Neuron (in vitro differentiated cells): ENCODE data around the gene MPP2.
"Not testable (repeated sequence)": the region's sequence is repeated elsewhere in the genome, so short reads cannot be mapped to it uniquely, and the experiment has no call there.

Experiments used
- H2AFZ ChIP-seq: one replicate; pipeline ENCODE4 v1.6.1; 2013; ENCODE audit warnings: low read depth, mild to moderate bottlenecking, inconsistent platforms, low read length, moderate library complexity
- H3K27me3 ChIP-seq: one replicate; pipeline ENCODE4 v1.6.1; 2013; ENCODE audit warnings: low read length; ENCODE audit not compliant: insufficient read depth
- H3K36me3 ChIP-seq: one replicate; pipeline ENCODE4 v1.6.1; 2013; ENCODE audit warnings: low read length; ENCODE audit not compliant: insufficient read depth
- H3K4me1 ChIP-seq: one replicate; pipeline ENCODE4 v1.6.1; 2013; ENCODE audit warnings: low read length; ENCODE audit not compliant: insufficient read depth
- H3K4me3 ChIP-seq: 2 replicates; pipeline ENCODE4 v1.5.1; 2013; ENCODE audit warnings: mild to moderate bottlenecking, low read length, moderate library complexity
- H3K9me3 ChIP-seq: one replicate; pipeline ENCODE4 v1.6.1; 2013; ENCODE audit warnings: low read length

MPP2 gene

GRCh38 chr17:43854498-43854897 lies 52.8 kb downstream of the MPP2 start:
- H3K9me3 ChIP-seq = no peaks in the 10 kb centered on the region
- H3K4me3 ChIP-seq = no peak overlapping the region
- H2AFZ ChIP-seq = no peak overlapping the region
- H3K36me3 ChIP-seq = no peaks in the 10 kb centered on the region
- H3K4me1 ChIP-seq = peaks cover 4% of the 10 kb centered on the region
- peaks cover 10% of the 10 kb centered on the region for H3K27me3 ChIP-seq

DNA sequence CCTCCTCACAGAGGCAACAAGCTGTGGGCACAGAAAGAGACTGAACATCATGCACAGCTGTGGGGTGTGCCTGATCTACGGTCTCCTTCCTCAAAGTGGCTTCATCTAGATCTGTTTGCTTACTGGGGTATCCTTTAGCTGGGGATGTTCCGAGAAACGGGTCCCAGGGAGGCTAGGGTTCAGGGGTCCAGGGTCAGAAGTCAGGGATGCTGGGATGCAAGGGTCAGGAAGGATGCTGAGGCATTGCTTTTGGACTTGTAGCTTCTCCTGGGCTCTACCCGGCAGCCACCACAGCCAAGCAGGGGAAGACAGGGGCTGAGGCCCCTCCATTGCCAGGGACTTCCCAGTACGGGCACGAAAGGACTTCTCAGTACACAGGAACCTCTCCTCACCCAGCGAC lies 53.8 kb downstream of the MPP2 start:
- H3K36me3 ChIP-seq = no peaks in the 10 kb centered on the region
- no peak overlapping the region for H3K4me3 ChIP-seq
- no peaks in the 10 kb centered on the region for H3K9me3 ChIP-seq
- no peak overlapping the region for H2AFZ ChIP-seq
- peaks cover 4% of the 10 kb centered on the region for H3K4me1 ChIP-seq
- H3K27me3 ChIP-seq = peaks cover 7% of the 10 kb centered on the region

GRCh38 chr17:43852571-43852970 lies 54.8 kb downstream of the MPP2 start:
- Histone ChIP-seq H3K4me3 (no peak overlapping the region), H3K9me3 (no peaks in the 10 kb centered on the region), H2AFZ (no peak overlapping the region), H3K27me3 (peaks cover 7% of the 10 kb centered on the region), H3K36me3 (no peaks in the 10 kb centered on the region), H3K4me1 (no peaks in the 10 kb centered on the region)

GRCh38 chr17:43849116-43849515 lies 58.2 kb downstream of the MPP2 start:
- H3K4me1 ChIP-seq = no peaks in the 10 kb centered on the region
- H3K4me3 ChIP-seq = no peak overlapping the region
- H2AFZ ChIP-seq = no peak overlapping the region
- no peaks in the 10 kb centered on the region for H3K36me3 ChIP-seq
- H3K9me3 ChIP-seq = no peaks in the 10 kb centered on the region
- no peaks in the 10 kb centered on the region for H3K27me3 ChIP-seq

DNA sequence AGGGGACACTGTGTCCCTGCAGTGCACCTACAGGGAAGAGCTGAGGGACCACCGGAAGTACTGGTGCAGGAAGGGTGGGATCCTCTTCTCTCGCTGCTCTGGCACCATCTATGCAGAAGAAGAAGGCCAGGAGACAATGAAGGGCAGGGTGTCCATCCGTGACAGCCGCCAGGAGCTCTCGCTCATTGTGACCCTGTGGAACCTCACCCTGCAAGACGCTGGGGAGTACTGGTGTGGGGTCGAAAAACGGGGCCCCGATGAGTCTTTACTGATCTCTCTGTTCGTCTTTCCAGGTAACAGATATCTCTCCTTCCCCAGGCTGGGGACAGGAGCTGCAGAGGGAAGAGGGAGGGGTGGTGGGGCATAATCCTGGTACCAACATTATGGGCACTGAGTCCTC lies 58.7 kb downstream of the MPP2 start:
- H3K36me3 ChIP-seq = no peaks in the 10 kb centered on the region
- H2AFZ ChIP-seq = no peak overlapping the region
- H3K4me3 ChIP-seq = no peak overlapping the region
- no peaks in the 10 kb centered on the region for H3K9me3 ChIP-seq
- H3K4me1 ChIP-seq = no peaks in the 10 kb centered on the region
- no peaks in the 10 kb centered on the region for H3K27me3 ChIP-seq

- Histone ChIP-seq H3K9me3 (no peaks in the 10 kb centered on the region), H3K27me3 (peaks cover 1% of the 10 kb centered on the region), H3K36me3 (no peaks in the 10 kb centered on the region), H2AFZ (no peak within 1 kb of the TSS), H3K4me3 (no peak within 1 kb of the TSS), H3K4me1 (no peaks in the 10 kb centered on the region)
These were observed 60.4 kb downstream of the MPP2 start, which contains the start of gene CD300LG for GRCh38 chr17:43846963-43847371. Gene CD300LG, plus strand, starts transcription at chr17:43847176. Its CDS starts 41 bp downstream, at chr17:43847217.

GRCh38 chr17:43846221-43846712 lies 61.1 kb downstream of the MPP2 start:
- H3K4me1 ChIP-seq = no peaks in the 10 kb centered on the region
- no peaks in the 10 kb centered on the region for H3K36me3 ChIP-seq
- H2AFZ ChIP-seq = no peak overlapping the region
- H3K9me3 ChIP-seq = no peaks in the 10 kb centered on the region
- no peak overlapping the region for H3K4me3 ChIP-seq
- peaks cover 3% of the 10 kb centered on the region for H3K27me3 ChIP-seq

GRCh38 chr17:43845766-43846165 lies 61.6 kb downstream of the MPP2 start:
- H3K4me3 ChIP-seq = no peak overlapping the region
- H3K27me3 ChIP-seq = peaks cover 3% of the 10 kb centered on the region
- no peak overlapping the region for H2AFZ ChIP-seq
- no peaks in the 10 kb centered on the region for H3K36me3 ChIP-seq
- H3K9me3 ChIP-seq = no peaks in the 10 kb centered on the region
- no peaks in the 10 kb centered on the region for H3K4me1 ChIP-seq

GRCh38 chr17:43844241-43844640 lies 63.1 kb downstream of the MPP2 start:
- H3K27me3 ChIP-seq = peaks cover 3% of the 10 kb centered on the region
- no peaks in the 10 kb centered on the region for H3K36me3 ChIP-seq
- no peaks in the 10 kb centered on the region for H3K4me1 ChIP-seq
- no peak overlapping the region for H2AFZ ChIP-seq
- H3K9me3 ChIP-seq = no peaks in the 10 kb centered on the region
- H3K4me3 ChIP-seq = no peak overlapping the region

DNA sequence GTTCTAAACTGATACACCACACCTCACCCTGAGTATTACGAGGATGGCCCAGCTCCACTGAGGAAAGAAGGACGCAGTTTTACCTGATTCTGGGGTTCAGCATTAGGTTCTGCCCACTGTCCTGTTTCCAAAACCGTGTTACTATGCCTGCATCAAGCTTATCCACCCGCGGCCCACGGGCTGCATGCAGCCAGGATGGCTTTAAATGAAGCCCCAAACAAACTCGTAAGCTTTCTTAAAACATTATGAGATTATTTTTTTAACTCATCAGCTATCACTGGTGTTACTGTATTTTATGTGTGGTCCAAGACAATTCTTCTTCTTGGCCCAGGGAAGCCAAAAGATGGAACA lies 64.4 kb downstream of the MPP2 start:
- Histone ChIP-seq H3K4me1 (no peaks in the 10 kb centered on the region), H2AFZ (no peak overlapping the region), H3K36me3 (no peaks in the 10 kb centered on the region), H3K27me3 (peaks cover 3% of the 10 kb centered on the region), H3K9me3 (no peaks in the 10 kb centered on the region), H3K4me3 (no peak overlapping the region)

DNA sequence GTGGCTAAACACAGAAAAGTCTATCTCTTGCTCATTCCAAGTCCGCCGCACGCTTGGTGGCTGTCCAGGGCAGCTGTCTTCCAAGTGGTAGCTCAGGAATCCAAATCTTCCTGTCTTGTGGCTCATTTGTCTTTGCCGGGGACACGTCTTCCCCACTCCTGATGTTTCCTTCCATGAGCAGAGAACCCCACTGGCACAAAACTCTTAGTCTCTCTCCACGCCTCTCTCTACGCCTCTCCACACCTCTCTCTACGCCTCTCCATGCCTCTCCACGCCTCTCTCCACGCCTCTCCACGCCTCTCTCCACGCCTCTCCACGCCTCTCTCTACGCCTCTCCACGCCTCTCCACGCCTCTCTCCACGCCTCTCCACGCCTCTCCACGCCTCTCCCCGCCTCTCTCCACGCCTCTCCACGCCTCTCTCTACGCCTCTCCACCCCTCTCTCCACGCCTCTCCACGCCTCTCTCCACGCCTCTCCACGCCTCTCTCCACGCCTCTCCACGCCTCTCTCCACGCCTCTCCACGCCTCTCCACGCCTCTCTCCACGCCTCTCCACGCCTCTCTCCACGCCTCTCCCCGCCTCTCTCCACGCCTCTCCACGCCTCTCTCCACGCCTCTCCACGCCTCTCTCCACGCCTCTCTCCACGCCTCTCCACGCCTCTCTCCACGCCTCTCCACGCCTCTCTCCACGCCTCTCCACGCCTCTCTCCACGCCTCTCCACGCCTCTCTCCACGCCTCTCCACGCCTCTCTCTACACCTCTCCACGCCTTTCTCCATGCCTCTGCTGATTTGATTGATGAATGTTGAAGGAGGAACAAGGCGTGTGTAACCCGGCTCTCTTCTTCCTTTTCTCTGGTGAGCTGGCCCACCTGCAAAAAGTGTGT lies 65.0 kb downstream of the MPP2 start:
- H3K4me3 ChIP-seq, H2AFZ ChIP-seq, H3K4me1 ChIP-seq, H3K9me3 ChIP-seq, H3K36me3 ChIP-seq, H3K27me3 ChIP-seq: not testable (repeated sequence)

DNA sequence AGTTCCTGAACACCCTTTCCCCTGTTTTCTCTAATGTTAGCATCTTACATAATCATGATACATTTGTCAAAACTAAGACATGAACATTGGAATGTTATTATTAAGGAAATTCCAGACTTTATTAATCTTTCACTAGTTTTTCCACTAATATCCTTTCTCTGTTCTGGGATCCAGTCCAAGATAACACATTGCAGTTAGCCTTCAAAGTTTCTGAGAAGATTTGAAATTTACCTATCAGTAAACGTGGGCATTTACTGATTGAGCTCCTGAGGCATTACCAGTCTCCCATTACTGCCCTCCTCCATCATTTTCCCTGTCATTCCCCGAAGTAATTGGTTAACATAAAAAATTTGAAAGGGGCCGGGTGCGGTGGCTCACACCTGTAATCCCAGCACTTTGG lies 66.1 kb downstream of the MPP2 start:
- H3K27me3 ChIP-seq = peaks cover 3% of the 10 kb centered on the region
- no peak overlapping the region for H3K4me3 ChIP-seq
- no peak overlapping the region for H2AFZ ChIP-seq
- H3K4me1 ChIP-seq = no peaks in the 10 kb centered on the region
- H3K9me3 ChIP-seq = no peaks in the 10 kb centered on the region
- H3K36me3 ChIP-seq = no peaks in the 10 kb centered on the region

- H3K27me3 ChIP-seq = peaks cover 3% of the 10 kb centered on the region
- no peak overlapping the region for H2AFZ ChIP-seq
- no peaks in the 10 kb centered on the region for H3K36me3 ChIP-seq
- H3K9me3 ChIP-seq = no peaks in the 10 kb centered on the region
- no peaks in the 10 kb centered on the region for H3K4me1 ChIP-seq
- no peak overlapping the region for H3K4me3 ChIP-seq
These were observed 66.5 kb downstream of the MPP2 start for GRCh38 chr17:43840814-43841213.

- Histone ChIP-seq H3K4me1 (no peaks in the 10 kb centered on the region), H3K9me3 (no peaks in the 10 kb centered on the region), H3K27me3 (peaks cover 3% of the 10 kb centered on the region), H2AFZ (no peak overlapping the region), H3K36me3 (no peaks in the 10 kb centered on the region), H3K4me3 (no peak overlapping the region)
These were observed 67.6 kb downstream of the MPP2 start for GRCh38 chr17:43839670-43840108.
